Neural progenitor cell (in vitro differentiated cells): Measurements from ENCODE around the gene PTPRC. TPM values are rescaled to one million over a fixed set of nuclear protein-coding genes. Genes with fewer than 3 reads are reported as not detected.

Experiments
- DNase-seq: peaks from one replicate; pipeline ENCODE4 v3.0.0-alpha.2; 2016; ENCODE audit warnings: low spot score
- H2AFZ ChIP-seq: fragments of 200-600 bp; sonication (generic); replicated peaks from 2 replicates; pipeline ENCODE4 v1.6.1; 2016; ENCODE audit warnings: antibody characterized with exemption
- H3F3A ChIP-seq: fragments of 200-600 bp; sonication (generic); 2 replicates; pipeline ENCODE4 v1.6.1; 2016; ENCODE audit warnings: antibody characterized with exemption, low read depth
- H3K27ac ChIP-seq: fragments of 200-600 bp; sonication (generic); 2 replicates; pipeline ENCODE4 v1.5.1; 2016; ENCODE audit warnings: mild to moderate bottlenecking
- H3K27me3 ChIP-seq: fragments of 200-600 bp; sonication (generic); 2 replicates; pipeline ENCODE4 v1.6.1; 2016; ENCODE audit warnings: mild to moderate bottlenecking, moderate library complexity
- H3K36me3 ChIP-seq: fragments of 200-600 bp; sonication (generic); 2 replicates; pipeline ENCODE4 v1.5.1; 2016
- H3K4me1 ChIP-seq: fragments of 200-600 bp; sonication (generic); 2 replicates; pipeline ENCODE4 v1.6.1; 2016; ENCODE audit warnings: mixed run types
- H3K4me2 ChIP-seq: fragments of 200-600 bp; sonication (generic); 2 replicates; pipeline ENCODE4 v1.6.1; 2016
- H3K4me3 ChIP-seq: fragments of 200-600 bp; sonication (generic); 2 replicates; pipeline ENCODE4 v1.5.1; 2016
- H3K79me2 ChIP-seq: fragments of 200-600 bp; sonication (generic); 2 replicates; pipeline ENCODE4 v1.6.1; 2016; ENCODE audit warnings: low read depth
- H3K9ac ChIP-seq: fragments of 200-600 bp; sonication (generic); 2 replicates; pipeline ENCODE4 v1.6.1; 2016
- H3K9me3 ChIP-seq: fragments of 200-600 bp; sonication (generic); 2 replicates; pipeline ENCODE4 v1.5.1; 2016; ENCODE audit warnings: low read depth
- H4K20me1 ChIP-seq: fragments of 200-600 bp; sonication (generic); 2 replicates; pipeline ENCODE4 v1.6.1; 2016; ENCODE audit warnings: low read depth
- H3K27ac Mint-ChIP-seq: 3 replicates; pipeline ENCODE4 v1.8.0; 2021; ENCODE audit warnings: mixed read lengths
- H3K27me3 Mint-ChIP-seq: 2 replicates; pipeline ENCODE4 v1.8.0; 2022; ENCODE audit warnings: low read depth, mild to moderate bottlenecking, inconsistent platforms, moderate library complexity, mixed read lengths; ENCODE audit not compliant: insufficient read depth
- H3K36me3 Mint-ChIP-seq: 3 replicates; pipeline ENCODE4 v1.8.0; 2021; ENCODE audit warnings: mixed read lengths
- H3K4me1 Mint-ChIP-seq: 3 replicates; pipeline ENCODE4 v1.8.0; 2021; ENCODE audit warnings: mixed read lengths
- H3K4me3 Mint-ChIP-seq: 3 replicates; pipeline ENCODE4 v1.8.0; 2021; ENCODE audit warnings: mild to moderate bottlenecking, moderate library complexity, mixed read lengths
- H3K9me3 Mint-ChIP-seq: 3 replicates; pipeline ENCODE4 v1.8.0; 2020; ENCODE audit warnings: mixed read lengths
- EZH2 ChIP-seq: fragments of 200-600 bp; sonication (generic); IDR thresholded peaks from 2 replicates; pipeline ENCODE4 v1.6.1; 2017; ENCODE audit warnings: antibody characterized with exemption, mild to moderate bottlenecking, moderate library complexity
- EZH2phosphoT487 ChIP-seq: fragments of 200-600 bp; sonication (generic); IDR thresholded peaks from 2 replicates; pipeline ENCODE4 v1.6.1; 2017; ENCODE audit warnings: antibody characterized with exemption
- total RNA-seq: library from RNA; depleted of rRNA; stranded (reverse); fragments of >200 nt; gene quantifications from 2 replicates; pipeline ENCODE4 v1.2.3, GENCODE V29; 2015; ENCODE audit warnings: low replicate concordance
- TF ChIP-seq, protein P1 (sequence below): fragments of 200-600 bp; sonication (generic); IDR thresholded peaks from 2 replicates; pipeline ENCODE4 v1.5.1; 2017; ENCODE audit warnings: antibody characterized with exemption, mild to moderate bottlenecking

The PTPRC gene
- total RNA-seq, 1 donor from 2014 or later, result not detected

DNA sequence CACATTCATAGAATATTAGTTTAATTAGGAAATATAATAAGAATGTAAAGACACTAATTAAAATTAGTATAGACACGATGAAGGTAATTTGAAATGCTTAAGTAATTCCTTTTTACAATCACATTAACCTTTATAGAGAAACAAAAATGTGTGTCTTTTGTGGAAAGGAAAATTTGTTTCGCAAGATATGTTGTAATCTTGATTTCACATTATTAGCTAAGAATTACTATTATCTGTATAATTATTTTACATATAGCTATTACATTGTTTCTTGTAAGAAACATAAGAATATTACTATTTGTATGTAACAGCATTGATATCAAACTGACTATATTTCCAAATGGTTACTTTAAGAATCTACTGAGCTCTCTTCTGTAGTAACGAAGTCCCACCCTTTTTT, 111.2 kb downstream of the PTPRC start:
- no peak overlapping the region for H3K27ac ChIP-seq
- no peaks in the 10 kb centered on the region for H4K20me1 ChIP-seq
- H3K27me3 ChIP-seq, result no peaks in the 10 kb centered on the region
- H3K4me1 Mint-ChIP-seq, result no peaks in the 10 kb centered on the region
- no peak for DNase-seq
- peak overlapping the region; percentile 23 for H2AFZ ChIP-seq
- H3K27me3 Mint-ChIP-seq, result no peaks in the 10 kb centered on the region
- no peaks in the 10 kb centered on the region for H3K79me2 ChIP-seq
- H3K4me3 Mint-ChIP-seq, result no peak overlapping the region
- H3K27ac Mint-ChIP-seq, result no peak overlapping the region
- TF ChIP-seq EZH2phosphoT487, result no peak
- no peak for TF ChIP-seq EZH2
- TF ChIP-seq, protein P1, sequence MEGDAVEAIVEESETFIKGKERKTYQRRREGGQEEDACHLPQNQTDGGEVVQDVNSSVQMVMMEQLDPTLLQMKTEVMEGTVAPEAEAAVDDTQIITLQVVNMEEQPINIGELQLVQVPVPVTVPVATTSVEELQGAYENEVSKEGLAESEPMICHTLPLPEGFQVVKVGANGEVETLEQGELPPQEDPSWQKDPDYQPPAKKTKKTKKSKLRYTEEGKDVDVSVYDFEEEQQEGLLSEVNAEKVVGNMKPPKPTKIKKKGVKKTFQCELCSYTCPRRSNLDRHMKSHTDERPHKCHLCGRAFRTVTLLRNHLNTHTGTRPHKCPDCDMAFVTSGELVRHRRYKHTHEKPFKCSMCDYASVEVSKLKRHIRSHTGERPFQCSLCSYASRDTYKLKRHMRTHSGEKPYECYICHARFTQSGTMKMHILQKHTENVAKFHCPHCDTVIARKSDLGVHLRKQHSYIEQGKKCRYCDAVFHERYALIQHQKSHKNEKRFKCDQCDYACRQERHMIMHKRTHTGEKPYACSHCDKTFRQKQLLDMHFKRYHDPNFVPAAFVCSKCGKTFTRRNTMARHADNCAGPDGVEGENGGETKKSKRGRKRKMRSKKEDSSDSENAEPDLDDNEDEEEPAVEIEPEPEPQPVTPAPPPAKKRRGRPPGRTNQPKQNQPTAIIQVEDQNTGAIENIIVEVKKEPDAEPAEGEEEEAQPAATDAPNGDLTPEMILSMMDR, result no peak
- no peaks in the 10 kb centered on the region for H3F3A ChIP-seq
- H3K9me3 Mint-ChIP-seq, result no peaks in the 10 kb centered on the region
- no peaks in the 10 kb centered on the region for H3K9me3 ChIP-seq
- no peaks in the 10 kb centered on the region for H3K36me3 Mint-ChIP-seq
- no peaks in the 10 kb centered on the region for H3K36me3 ChIP-seq
- no peak overlapping the region for H3K4me3 ChIP-seq
- no peaks in the 10 kb centered on the region for H3K4me1 ChIP-seq
- H3K9ac ChIP-seq, result no peak overlapping the region
- no peak overlapping the region for H3K4me2 ChIP-seq

DNA sequence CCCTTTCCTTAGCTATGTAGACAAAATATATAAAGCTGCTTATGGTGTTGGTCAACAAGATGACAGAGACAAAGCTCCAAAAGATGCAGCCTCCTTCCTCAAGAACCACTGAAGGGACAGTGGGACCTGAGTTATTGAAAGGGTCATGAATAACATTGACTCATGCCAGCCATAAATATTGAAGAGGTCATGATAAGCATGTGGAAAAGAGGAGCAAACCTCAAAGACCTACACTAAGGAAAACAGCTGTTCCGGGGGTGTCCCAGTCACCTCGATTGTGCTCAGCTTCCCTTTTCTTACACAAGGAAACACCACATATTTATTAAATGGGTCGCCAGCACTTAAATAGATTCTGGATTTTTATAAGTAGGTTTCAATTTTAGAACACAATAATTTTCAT, 112.9 kb downstream of the PTPRC start:
- H3K9me3 Mint-ChIP-seq, result no peaks in the 10 kb centered on the region
- Histone ChIP-seq H3K9ac (no peak overlapping the region), H3K4me1 (no peaks in the 10 kb centered on the region), H3K36me3 (no peaks in the 10 kb centered on the region), H3K4me2 (no peak overlapping the region), H4K20me1 (no peaks in the 10 kb centered on the region), H3F3A (no peaks in the 10 kb centered on the region), H2AFZ (no peak overlapping the region), H3K27me3 (no peaks in the 10 kb centered on the region), H3K9me3 (no peaks in the 10 kb centered on the region), H3K27ac (no peak overlapping the region), H3K79me2 (no peaks in the 10 kb centered on the region), H3K4me3 (no peak overlapping the region)
- no peaks in the 10 kb centered on the region for H3K4me1 Mint-ChIP-seq
- no peak overlapping the region for H3K4me3 Mint-ChIP-seq
- no peak for DNase-seq
- no peak for TF ChIP-seq EZH2
- no peak for TF ChIP-seq EZH2phosphoT487
- no peaks in the 10 kb centered on the region for H3K27me3 Mint-ChIP-seq
- no peak overlapping the region for H3K27ac Mint-ChIP-seq
- H3K36me3 Mint-ChIP-seq, result no peaks in the 10 kb centered on the region

DNA sequence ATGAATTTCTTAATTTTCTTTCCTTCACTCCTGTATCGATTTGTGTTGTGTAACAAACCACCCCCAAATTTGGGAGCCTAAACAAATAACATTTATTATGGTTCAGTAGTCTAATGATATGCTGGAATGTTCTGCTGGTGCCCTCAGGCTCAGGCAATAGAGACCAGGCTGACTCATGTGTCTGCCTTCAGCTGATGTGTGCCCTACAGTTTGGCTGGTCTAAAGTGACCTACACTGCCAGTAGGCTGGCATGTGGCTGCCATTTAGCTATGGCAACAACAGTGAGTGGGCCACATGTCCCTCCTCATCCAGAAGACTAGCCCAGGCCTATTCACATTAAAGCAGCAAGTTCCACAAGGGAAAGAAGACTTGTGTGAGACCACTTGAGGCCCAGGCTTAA, 115.8 kb downstream of the PTPRC start:
- no peak overlapping the region for H3K4me3 ChIP-seq
- no peaks in the 10 kb centered on the region for H3K9me3 Mint-ChIP-seq
- H3K27me3 ChIP-seq, result no peaks in the 10 kb centered on the region

DNA sequence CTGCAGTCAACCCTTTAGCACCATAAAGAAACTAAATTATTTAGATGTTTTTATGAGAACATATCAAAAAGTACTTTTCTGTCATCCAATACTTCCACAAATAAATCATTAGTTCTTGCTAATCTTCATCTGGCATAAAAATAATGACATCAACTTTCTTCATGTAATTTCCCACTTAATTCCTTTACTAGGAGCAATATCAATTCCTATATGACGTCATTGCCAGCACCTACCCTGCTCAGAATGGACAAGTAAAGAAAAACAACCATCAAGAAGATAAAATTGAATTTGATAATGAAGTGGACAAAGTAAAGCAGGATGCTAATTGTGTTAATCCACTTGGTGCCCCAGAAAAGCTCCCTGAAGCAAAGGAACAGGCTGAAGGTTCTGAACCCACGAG, 116.9 kb downstream of the PTPRC start:
- Mint-ChIP-seq H3K9me3 (no peaks in the 10 kb centered on the region), H3K27me3 (no peaks in the 10 kb centered on the region), H3K4me1 (no peaks in the 10 kb centered on the region), H3K36me3 (no peaks in the 10 kb centered on the region), H3K4me3 (no peak overlapping the region), H3K27ac (no peak overlapping the region)
- no peak overlapping the region for H3K4me2 ChIP-seq
- no peaks in the 10 kb centered on the region for H3K79me2 ChIP-seq
- no peaks in the 10 kb centered on the region for H4K20me1 ChIP-seq
- no peaks in the 10 kb centered on the region for H3K4me1 ChIP-seq
- DNase-seq, result no peak
- H3K27ac ChIP-seq, result no peak overlapping the region
- no peaks in the 10 kb centered on the region for H3K27me3 ChIP-seq
- no peak overlapping the region for H3K9ac ChIP-seq
- H2AFZ ChIP-seq, result no peak overlapping the region
- no peaks in the 10 kb centered on the region for H3K9me3 ChIP-seq
- no peak overlapping the region for H3K4me3 ChIP-seq
- TF ChIP-seq EZH2 (no peak), EZH2phosphoT487 (no peak)
- TF ChIP-seq, protein P1, result no peak
- no peaks in the 10 kb centered on the region for H3F3A ChIP-seq
- no peaks in the 10 kb centered on the region for H3K36me3 ChIP-seq

More for the DNA sequence above, 115.8 kb downstream of the PTPRC start:
- no peaks in the 10 kb centered on the region for H3K79me2 ChIP-seq
- no peak for TF ChIP-seq EZH2
- TF ChIP-seq EZH2phosphoT487, result no peak
- TF ChIP-seq, protein P1, result no peak
- H2AFZ ChIP-seq, result no peak overlapping the region
- H3K36me3 Mint-ChIP-seq, result no peaks in the 10 kb centered on the region
- no peaks in the 10 kb centered on the region for H3K4me1 Mint-ChIP-seq
- H4K20me1 ChIP-seq, result no peaks in the 10 kb centered on the region
- no peaks in the 10 kb centered on the region for H3K27me3 Mint-ChIP-seq
- H3K9ac ChIP-seq, result no peak overlapping the region
- no peaks in the 10 kb centered on the region for H3K4me1 ChIP-seq
- H3F3A ChIP-seq, result no peaks in the 10 kb centered on the region
- no peak overlapping the region for H3K27ac ChIP-seq
- no peaks in the 10 kb centered on the region for H3K36me3 ChIP-seq
- H3K27ac Mint-ChIP-seq, result no peak overlapping the region
- DNase-seq, result no peak
- H3K4me3 Mint-ChIP-seq, result no peak overlapping the region
- no peak overlapping the region for H3K4me2 ChIP-seq
- H3K9me3 ChIP-seq, result no peaks in the 10 kb centered on the region
